Islet of Langerhans (tissue), 1 donor: ENCODE measurements around the gene PKN2.

Experiments
- FAIRE-seq: peaks from one replicate; lab custom pipeline; 2011; peaks lifted over from hg19 to GRCh38; lab: Jason Lieb, UNC

Gene PKN2

DNA sequence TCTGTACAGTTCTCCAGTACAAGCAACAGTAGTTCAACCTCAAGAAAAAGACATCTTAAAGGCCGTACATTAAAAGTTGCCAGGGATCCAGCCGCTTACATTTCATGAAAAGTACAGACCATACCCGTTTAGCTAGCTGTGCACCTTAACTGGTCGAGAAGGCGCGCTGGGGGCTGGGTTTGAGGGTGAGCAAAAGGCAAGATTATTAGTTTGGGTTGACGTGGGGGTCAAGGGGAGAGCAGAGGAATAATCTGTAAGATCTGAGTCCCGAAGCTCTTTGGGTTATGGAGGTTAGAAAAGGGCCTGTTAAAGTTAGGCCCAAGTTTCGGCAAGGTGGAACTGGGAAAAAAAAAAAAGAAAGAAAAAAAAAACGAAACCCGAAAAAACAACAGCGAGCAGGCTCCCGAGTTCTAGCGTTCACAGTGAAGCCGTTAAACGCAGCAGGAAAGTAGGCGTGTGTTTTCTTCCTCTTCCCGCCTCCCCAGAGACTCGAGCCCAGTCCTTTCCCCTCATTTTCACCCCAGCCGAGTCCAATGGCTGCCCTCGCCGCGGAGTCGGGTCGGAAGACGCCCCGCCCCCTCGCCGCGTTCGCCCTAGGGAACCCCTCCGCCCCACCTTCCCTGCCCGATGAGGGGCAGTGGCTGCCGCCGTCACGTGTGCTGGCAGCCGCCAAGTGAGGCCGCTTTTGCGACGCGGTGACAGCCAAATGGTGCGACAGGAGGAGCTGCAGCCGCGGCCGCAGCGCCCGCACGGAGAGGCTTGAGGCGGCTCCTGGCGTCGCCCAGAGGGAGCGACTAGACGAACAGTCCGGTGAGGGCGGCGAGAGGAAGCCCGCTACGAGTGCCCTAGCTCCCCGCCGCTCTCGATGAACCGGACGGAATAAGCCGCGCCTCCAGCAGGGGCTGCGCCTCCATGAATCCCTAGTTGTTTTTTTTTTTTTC lies at the start of gene PKN2:
TSS of gene PKN2 (plus strand) at position 733 of the 941 bp plus-strand sequence. CDS start 308 bp downstream, outside the sequence.
- FAIRE-seq, result no peak

DNA sequence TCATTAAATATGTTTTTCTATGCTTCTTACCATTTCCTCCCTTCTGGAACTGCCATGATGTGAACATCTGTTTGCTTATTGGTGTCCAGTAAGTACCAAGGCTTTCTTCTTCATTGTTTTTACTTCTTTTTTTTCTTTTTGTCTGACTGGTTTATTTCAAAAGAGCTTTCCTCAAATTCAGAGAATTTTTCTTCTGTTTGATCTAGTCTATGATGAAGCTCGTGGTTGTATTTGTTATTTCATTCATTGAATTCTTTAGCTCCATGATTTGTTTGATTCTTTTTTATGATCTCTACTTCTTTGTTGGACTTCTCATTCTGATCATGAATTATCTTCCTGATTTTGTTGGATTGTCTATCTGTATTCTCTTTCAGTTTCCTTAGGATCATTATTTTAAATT lies 49.5 kb upstream of the PKN2 start:
- no peak for FAIRE-seq

DNA sequence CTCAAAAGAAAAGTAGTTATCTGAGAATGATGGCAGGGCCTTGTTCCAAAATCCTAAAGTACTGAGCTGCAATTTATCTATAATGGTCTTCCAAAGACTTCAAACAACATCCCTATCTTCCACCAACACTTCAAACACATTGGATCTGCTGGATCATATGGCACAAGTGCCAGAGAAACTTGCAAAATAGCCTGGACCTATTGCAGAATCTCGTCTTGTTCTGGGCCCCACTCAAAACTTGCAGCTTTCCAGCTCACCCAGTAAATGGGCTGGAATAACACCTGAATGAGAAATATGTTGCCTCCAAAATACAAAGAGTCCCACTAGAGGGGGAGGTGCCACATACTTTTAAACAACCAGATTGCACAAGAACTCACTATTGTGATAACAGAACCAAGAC lies 44.0 kb upstream of the PKN2 start:
- FAIRE-seq, result no peak

DNA sequence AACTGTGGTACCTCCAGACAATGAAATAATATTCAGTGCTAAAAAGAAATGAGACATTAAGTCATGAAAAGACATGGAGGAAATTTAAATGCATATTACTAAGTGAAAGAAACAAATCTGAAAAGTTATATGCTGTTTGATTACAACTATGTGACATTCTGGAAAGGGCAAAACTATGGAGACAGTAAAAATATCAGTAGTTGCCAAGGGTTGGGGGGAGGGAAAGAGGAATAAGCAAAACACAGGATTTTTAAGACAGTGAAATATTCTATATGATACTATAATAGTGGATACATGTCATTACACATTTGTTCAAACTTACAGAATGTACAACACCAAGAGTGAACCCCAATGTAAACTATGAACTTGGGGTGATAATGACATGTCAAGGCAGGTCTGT lies 38.2 kb upstream of the PKN2 start:
- no peak for FAIRE-seq

DNA sequence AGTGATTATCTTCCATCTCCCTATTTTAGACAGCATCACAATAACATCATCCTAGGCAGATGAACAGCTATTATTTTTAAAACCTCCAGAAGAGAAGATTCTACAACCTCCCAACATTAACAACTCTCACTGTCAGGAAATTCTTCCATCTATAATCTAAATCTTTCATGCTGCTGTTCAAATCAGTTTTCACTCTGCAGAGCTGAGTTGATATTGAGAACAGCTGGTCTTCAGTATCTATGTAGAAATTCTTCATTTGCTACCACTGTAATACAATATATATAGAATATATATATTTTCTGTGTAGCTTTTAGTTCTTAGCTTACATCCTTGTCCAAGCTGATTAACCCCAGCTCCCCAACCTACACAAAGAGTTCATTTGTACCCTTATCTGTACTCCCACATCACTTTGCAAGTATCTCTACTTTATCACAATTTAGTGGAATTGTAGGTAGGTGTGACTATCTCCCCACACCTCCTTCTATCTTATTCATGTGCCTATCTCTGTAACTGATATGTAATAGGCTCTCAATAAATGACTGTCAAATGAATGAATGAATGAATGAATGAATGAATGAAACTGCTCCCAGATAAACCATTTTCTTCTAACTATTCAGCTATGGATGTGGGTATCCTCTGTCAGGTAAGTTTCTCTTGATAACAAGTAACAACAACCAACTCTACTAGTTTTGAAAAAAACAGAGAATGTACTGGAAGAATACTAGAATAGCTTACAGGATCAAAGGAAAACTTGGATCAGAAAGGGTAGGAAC lies 37.4 kb upstream of the PKN2 start:
- no peak for FAIRE-seq

DNA sequence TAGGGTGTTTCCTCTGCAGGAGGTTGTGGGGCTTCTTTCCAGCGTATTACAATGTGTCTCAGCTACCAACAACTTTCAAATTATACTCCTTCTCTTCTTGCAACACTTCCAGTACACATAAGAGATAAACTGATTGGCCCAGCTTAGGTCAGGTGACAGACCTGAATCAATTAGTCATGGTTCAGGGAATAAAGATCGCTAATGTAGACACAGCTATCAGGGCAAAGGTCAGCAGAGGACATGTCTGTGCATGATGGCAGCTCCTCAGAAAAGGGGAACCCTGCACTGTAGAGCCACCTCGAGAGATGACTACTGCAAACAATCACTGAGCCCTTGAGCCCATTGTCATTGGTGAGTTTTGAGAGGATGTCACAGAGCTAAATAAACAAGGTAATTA lies 36.8 kb upstream of the PKN2 start:
- FAIRE-seq, result no peak

DNA sequence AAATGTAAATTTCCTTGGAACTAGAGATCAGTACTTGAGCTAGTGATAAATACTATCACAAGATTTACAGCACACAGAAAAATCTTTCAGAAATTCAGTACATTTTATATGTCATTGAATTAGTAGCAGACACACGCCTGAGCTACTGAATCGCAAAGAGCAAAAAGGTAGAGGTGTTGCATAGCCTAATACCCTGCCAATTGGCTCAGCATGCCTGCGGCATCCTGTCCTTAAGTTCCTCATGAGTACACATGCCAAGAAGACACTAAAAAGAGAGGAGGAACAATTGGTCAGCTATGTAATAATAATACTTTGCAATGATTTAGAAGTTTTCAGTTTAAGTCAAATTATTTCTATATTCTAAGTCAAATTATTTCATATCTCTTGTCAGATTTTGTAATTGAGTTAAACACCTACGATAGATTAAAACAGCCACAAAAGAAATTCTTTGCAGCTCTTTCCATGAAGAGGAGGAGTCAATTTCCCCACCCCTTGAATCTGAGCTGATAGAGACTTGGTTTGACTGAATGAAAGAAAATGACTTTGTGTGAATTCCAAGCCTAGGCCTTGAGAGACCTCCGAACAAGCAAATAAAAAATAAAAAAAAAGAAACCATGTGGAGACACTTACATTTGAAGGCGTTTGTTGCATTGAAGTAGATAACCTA lies 36.2 kb upstream of the PKN2 start:
- no peak for FAIRE-seq

DNA sequence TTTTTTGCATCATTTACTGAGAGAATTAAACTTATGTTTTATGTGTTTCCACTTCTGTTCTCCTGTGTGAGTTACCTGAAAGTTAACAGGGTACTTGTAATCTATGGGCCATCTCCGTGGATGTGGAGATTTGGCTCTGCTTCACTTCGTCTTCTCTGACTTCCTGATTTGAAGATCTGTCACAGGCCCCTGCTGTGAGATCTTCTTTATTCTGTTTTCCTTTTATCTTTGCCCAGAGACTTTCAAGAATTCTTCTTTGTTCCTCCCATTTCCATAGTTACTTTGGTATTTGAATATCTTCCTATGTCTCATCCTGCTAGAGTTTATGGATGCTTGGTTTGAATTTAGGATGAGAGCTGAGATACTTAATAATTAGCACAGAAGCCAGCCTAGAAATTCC lies 35.4 kb upstream of the PKN2 start:
- no peak for FAIRE-seq

DNA sequence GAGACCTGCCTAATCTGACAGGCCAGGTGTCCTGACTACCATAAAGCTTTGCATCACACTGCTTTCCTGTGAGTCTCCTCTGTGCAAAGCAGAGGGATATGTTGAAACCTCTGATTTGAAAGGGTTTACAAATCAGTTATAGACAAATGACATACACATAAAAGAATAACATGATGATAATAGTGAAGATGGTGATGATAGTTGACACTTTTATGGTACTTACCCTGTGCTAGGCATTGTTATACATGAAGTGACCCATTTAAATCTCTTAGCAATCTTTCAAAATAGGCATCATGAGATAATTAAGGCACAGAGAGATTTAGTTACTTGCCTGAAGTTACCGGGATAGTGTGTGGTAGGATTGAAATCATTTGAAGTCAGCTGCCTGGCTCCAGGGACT lies 34.1 kb upstream of the PKN2 start:
- no peak for FAIRE-seq

DNA sequence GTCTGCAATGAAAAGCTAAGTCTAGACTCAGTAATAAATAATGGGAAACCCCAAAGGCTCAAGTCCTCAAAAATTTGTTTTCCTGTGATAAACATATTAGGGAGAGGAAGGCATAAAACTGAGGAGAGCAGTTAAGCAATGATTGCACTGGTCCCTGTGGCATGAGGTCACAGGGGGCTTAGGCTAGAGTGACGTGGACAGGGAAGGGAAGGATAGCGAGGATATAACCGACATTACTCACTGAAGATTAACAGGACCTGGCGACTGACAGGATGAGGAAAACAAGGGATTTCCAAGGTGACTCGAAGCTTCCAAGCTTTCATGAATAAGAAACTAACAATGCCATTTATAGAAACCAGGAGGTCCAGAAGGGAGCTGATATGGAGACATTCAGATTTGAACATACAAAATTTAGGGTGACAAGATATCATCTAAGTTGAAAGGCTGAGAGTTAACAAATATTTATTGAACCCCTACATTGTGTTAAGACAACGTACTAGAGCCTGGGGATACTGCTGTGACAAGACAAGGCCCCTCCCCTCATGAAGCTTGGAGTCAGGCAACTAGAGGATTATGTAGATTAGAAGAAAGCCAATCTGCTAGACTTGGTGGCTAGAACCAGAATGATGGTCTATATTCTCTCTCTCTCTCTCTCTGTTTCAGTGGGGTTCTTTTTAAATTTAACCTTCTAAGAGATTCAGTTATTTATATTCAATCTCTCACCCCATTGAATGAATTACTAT lies 33.2 kb upstream of the PKN2 start:
- FAIRE-seq, result no peak

DNA sequence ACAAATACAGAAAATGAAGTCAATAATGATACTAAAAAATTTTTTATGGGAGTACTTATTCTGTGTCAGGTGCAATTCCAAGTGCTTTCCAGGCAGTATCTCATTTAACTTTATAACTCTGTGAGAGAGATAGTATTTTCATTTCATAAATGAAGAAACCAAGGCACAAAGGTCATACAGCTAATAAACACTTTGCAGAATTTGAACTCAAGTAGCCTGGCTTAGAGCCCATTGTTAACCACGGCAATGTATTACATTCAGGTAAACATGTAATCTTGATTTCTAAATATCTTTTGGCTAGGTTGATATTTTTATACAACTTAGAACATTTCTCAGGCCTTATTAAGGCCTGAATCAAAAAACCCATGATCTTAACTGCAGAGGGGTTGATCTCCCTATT lies 28.9 kb upstream of the PKN2 start:
- FAIRE-seq, result no peak

DNA sequence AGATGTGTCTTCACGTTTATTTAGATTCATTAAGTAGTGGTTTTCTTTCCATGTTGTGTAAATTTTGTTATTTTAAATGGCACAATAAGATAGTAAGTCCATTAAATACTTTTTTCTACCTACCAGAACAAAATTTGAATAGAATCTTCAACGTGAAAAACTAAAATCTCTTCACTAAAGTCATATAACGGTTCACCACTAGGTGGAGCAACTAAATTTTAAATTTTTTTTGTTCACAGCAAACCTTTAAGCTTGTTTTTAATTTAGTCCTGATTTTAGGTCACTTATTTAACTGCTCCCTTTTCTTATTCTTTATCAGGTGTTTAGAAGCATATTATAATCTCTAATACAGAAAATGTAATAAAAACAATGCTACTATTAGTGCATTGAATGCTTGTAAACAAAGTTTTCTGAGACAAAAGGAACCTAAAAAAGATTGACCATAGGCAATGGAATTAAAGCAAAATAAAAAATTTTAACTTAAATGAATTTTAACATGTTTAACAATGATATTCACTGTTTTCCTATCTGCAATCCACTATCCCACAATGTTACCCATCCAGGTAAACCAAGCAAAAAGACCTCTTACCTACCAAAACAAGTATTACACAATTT lies 28.3 kb upstream of the PKN2 start:
- peak; percentile 89 for FAIRE-seq

DNA sequence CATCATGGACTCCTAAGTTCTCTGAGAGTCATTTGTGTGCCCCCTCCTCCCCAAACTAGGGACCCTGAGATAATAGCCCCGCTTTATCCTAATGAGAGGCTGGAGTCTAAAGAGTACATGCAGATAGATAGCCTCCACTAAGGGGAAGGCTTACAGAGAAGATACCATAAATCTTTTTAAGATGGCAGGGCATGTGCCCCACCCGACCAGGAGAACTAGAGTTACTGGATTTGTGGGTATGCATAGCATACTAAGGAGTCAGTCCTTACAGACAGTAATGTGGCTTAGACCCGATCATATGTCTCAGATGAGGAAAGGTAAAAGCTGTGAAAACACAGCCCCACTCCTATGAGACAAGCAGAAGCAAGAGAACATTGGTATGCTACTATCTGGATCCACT lies 25.7 kb upstream of the PKN2 start:
- FAIRE-seq, result no peak

DNA sequence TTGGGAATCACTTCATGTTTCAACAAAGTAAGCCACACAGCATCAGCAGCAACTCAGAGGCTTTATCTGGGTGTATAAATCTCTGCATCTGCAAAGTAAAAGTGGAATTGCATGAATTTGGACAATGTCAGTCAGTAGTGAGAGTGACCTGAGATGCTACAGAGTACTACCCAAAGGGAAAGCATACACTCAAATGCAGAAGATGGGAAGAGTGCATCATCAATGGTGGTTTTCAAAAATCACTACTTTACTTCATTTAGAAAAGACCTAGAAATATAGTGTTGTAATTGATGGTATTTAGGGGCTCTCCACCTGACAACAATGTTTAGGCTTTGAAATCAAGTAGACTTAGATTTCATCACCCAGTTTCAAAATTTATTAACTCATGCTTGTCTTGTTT lies 24.5 kb upstream of the PKN2 start:
- no peak for FAIRE-seq

DNA sequence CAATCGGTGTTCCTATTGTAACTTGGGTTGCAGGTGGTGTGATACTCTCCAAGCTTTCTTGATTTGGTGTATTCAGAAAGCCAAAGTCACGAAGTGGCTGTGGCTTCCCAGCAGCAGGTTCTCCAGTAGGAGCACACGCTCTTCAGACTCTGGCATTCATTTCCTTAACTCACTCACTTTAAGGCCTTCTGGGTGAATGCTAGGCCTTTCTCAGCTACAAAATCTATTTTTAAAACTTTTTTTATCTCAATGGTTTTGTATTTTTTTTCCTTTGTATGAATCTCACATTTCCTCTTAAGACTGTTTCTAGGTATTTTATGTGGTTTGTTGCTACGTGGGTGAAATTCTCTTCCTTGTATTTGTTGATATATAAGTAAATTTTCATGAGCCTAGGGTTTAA lies 22.9 kb upstream of the PKN2 start:
- FAIRE-seq, result no peak

DNA sequence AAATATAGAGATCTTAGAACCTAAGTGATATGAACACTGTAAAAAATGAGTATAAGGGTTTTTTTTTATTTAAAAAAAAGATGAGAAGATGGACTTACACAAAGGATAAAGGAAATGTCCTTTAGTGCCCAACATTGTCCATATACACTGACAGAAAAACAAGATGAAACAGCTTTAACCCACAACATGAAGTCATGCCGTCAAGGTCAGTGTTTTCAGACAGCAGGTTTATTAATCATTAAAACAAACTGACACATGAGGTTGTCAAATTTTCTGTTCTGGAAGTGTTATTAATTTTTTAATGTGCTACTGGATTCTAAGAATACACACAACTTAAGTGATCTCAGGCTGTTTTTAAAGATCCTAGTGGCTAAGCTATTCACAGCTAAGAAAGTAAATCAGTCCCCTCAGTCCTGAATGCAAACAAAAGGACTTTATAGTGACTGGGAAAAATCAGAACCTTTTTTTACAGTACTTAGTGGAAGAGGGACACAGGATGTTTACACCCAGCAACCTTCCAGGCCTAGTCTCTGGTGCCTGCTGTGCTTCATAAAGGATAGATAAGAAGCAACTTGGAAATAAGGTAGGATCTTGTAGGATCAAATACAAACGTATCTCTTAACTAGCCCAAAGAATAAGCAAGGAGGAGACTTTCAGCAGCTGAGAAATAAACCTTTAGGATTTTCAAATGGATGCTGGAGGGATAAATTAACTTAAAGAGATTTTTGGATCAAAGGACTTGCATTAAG lies 21.9 kb upstream of the PKN2 start:
- FAIRE-seq, result no peak

DNA sequence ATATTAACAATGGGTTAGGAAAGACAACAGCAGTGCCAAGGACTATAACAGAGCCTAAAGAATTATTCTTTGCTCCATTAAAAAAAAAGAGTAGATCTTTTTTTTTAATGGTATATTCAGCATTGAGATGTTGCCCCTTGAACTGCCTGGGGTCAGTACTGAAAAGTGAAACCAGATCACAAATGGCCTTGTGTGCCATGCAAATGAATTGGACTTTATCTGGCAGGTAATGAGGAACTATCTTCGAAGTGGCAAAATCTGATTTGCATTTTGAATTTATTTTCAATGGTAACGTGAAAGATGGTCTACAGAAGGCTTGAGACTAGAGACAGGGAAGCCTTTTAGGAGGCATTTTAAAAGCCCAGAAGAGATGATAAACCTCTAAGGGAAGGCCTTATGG lies 21.4 kb upstream of the PKN2 start:
- no peak for FAIRE-seq

DNA sequence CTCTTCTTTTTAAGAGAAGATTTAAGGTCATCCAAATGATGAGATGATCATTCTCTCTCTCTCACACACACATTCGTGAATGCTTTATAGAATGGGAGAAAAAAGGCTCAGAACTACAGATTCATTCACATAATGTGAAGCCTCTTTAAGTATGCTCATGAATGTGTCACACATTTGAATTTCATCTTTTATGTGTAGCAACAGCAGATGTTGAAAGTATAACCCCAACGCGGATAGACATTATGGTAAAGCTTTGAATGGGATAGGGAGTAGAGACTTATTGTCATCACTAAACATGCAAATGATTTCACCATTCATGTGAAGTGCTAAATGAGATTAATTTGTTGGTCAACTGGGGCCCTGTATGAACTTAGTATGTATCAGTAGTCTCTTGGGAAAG lies 15.7 kb upstream of the PKN2 start:
- no peak for FAIRE-seq

DNA sequence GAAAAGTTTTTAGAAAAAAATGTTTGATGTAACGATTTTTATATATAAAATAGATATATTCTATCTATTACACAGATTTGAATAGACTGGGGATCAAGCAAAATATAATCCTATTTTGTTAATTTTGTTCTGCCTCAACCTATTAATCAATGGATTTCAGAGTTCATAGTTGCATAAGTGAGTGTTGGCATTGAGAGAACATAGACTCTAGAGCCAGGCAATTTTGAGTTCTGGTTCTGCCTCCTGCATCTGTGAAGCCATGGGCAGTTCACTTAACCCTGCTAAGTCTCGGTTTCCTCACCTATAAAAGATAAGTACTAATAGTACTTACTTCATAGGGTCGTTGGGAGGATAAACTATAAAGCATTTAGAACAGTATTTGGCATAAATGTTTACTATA lies 13.6 kb upstream of the PKN2 start:
- no peak for FAIRE-seq

DNA sequence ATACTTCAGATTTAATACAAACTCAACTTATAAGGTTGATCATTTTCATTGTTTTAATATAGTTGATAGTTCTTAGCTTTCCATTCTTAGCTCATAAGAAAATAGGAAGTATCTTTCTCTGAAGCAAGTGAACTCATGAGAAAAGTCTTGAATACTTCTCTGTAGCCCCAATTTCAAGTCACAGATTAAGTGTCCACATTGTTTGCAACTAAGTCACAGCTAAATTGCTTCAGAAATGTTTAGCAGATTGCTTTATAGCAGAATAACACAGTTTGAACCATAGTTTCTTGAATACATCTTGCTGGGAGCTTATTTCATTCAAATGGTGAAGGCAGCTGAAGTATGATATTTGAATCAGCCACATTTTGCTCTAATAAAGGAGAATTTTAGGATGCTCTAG lies 10.6 kb upstream of the PKN2 start:
- FAIRE-seq, result no peak

DNA sequence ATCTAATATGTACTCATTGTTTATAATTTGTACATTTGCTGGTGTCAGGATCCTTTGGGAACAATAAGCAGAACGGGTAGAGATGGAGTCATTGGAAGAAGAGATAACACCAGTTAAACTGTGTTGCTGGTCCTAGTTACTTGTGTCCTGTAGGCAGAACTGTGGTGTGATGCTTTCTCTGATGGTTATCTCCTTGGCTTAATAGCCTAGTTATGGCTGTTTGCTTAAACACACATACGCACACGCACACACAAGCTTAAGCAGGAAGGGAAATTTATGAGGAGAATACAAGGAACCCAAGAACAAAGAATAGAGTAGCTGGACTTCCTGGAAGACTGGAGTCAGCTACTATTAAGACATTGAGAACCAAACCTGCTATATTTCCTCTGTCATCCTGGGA lies 5.7 kb upstream of the PKN2 start:
- FAIRE-seq, result no peak
